Astrocyte (in vitro differentiated cells and primary cell): ENCODE results near the gene GRAMD1B. TPM values are rescaled to one million over a fixed set of nuclear protein-coding genes. Genes with fewer than 3 reads are reported as not detected.

Experiments
- DNase-seq: peaks from one replicate; pipeline ENCODE4 v3.0.0-alpha.2; 2010; ENCODE audit warnings: low read depth
- FAIRE-seq: peaks from 2 replicates; lab custom pipeline; 2011; peaks lifted over from hg19 to GRCh38; lab: Jason Lieb, UNC
- H2AFZ ChIP-seq: 2 replicates; pipeline ENCODE4 v1.6.0; 2012; ENCODE audit warnings: low read depth, low read length, inconsistent platforms
- H3K27ac ChIP-seq: 2 replicates; pipeline ENCODE4 v1.5.1; 2011; ENCODE audit warnings: low read depth, low read length, inconsistent platforms
- H3K27me3 ChIP-seq: 2 replicates; pipeline ENCODE4 v1.6.0; 2011; ENCODE audit warnings: low read length, inconsistent platforms; ENCODE audit not compliant: insufficient read depth
- H3K36me3 ChIP-seq: 2 replicates; pipeline ENCODE4 v1.5.1; 2011; ENCODE audit warnings: low read length, inconsistent platforms; ENCODE audit not compliant: insufficient read depth
- H3K4me1 ChIP-seq: 2 replicates; pipeline ENCODE4 v1.5.1; 2011; ENCODE audit warnings: low read length, inconsistent platforms; ENCODE audit not compliant: insufficient read depth
- H3K4me2 ChIP-seq: 2 replicates; pipeline ENCODE4 v1.6.0; 2012; ENCODE audit warnings: low read length, inconsistent platforms
- H3K4me3 ChIP-seq: 2 replicates; pipeline ENCODE4 v1.5.1; 2011; ENCODE audit warnings: low read depth, mild to moderate bottlenecking, low read length, inconsistent platforms; ENCODE audit not compliant: insufficient read depth
- H3K79me2 ChIP-seq: 2 replicates; pipeline ENCODE4 v1.6.0; 2012; ENCODE audit warnings: mild to moderate bottlenecking, low read length, inconsistent platforms; ENCODE audit not compliant: insufficient read depth
- H3K9ac ChIP-seq: 2 replicates; pipeline ENCODE4 v1.6.0; 2012; ENCODE audit warnings: mild to moderate bottlenecking, low read length, inconsistent platforms
- H3K9me3 ChIP-seq: 2 replicates; pipeline ENCODE4 v1.5.1; 2012; ENCODE audit warnings: low read depth, mild to moderate bottlenecking, low read length, inconsistent platforms; ENCODE audit not compliant: insufficient read depth
- H4K20me1 ChIP-seq: 2 replicates; pipeline ENCODE4 v1.6.0; 2012; ENCODE audit warnings: low read length, inconsistent platforms; ENCODE audit not compliant: insufficient read depth
- H3K27ac Mint-ChIP-seq: one replicate; pipeline ENCODE4 v1.8.0; 2021; ENCODE audit warnings: mild to moderate bottlenecking, mixed read lengths; ENCODE audit not compliant: unreplicated experiment
- H3K27me3 Mint-ChIP-seq: one replicate; pipeline ENCODE4 v1.8.0; 2021; ENCODE audit warnings: low read depth, mixed read lengths; ENCODE audit not compliant: unreplicated experiment
- H3K36me3 Mint-ChIP-seq: one replicate; pipeline ENCODE4 v1.8.0; 2021; ENCODE audit warnings: low read depth, mixed read lengths; ENCODE audit not compliant: unreplicated experiment
- H3K4me1 Mint-ChIP-seq: one replicate; pipeline ENCODE4 v1.8.0; 2021; ENCODE audit warnings: low read depth, mixed read lengths; ENCODE audit not compliant: unreplicated experiment
- H3K4me3 Mint-ChIP-seq: one replicate; pipeline ENCODE4 v1.8.0; 2021; ENCODE audit warnings: mild to moderate bottlenecking, moderate library complexity, mixed read lengths; ENCODE audit not compliant: unreplicated experiment
- H3K9me3 Mint-ChIP-seq: one replicate; pipeline ENCODE4 v1.8.0; 2021; ENCODE audit warnings: mild to moderate bottlenecking, mixed read lengths; ENCODE audit not compliant: unreplicated experiment
- EZH2 ChIP-seq: IDR thresholded peaks from 2 replicates; pipeline ENCODE4 v1.6.1; 2012; ENCODE audit warnings: mild to moderate bottlenecking, low read length, inconsistent platforms; ENCODE audit not compliant: insufficient read depth
- total RNA-seq: library from RNA; stranded (reverse); gene quantifications from 2 replicates; pipeline ENCODE4 v1.2.1, GENCODE V29; 2021
- TF ChIP-seq, protein P1 (sequence below): IDR thresholded peaks from 2 replicates; pipeline ENCODE4 v1.5.1; 2011; ENCODE audit warnings: low read depth, mild to moderate bottlenecking, inconsistent platforms, low read length, moderate library complexity; ENCODE audit not compliant: insufficient read depth

Gene GRAMD1B
- total RNA-seq, 1 donor from 2014 or later: 6.5 TPM

DNA sequence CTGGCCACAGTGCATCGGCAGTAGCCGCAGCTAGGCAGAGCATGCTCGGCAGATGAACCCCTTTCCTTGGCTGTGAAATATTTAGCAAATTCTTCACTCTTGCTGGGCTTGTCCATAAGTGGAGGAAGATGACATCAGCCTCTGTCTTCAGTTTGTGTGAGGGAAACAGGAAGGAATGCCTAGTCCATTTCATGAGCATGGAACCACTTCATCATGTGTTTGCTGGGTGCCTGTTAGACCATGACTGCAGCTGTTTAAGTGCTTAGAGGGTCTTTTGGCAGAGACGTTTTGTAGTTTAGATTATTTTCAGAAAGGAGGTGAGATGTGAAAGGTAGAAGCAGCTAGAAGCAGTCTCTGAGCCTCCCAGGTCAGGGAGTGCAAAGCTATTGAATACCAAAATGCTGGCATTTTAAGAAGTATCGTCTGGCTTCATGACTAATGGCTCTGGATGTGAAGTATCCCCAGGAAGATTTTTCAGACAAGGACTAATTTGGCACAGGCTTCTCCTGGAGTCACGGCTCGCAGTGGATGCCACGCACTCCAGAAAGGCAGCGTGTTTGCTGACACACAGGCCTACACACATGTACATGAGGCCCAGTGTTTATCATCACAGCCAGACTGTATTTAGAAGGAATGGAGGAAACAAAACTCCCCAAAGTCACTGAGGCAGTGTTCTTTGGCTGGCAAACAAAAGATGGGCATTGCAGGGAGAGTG is 43.1 kb upstream of the GRAMD1B start:
- no peaks in the 10 kb centered on the region for H3K36me3 Mint-ChIP-seq

DNA sequence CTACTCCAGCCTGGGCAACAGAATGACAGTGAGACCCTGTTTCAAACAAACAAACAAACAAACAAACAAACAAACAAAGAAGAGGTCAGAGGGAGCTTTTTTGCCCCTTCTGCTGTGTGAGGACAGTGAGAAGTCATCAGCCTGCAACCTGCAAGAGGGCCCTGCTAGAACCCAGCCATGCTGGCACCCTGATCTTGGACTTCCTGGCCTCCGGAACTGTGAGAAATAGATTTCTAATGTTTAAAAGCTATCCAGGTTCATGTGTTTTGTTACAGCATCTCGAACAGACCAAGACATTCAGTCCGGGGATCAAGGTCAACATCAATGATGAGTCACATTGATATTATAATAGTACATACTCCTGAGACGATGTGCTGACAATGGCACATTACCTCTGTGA is 41.4 kb upstream of the GRAMD1B start:
- Histone ChIP-seq H3K27ac (no peak overlapping the region), H4K20me1 (no peaks in the 10 kb centered on the region), H3K27me3 (peaks cover 5% of the 10 kb centered on the region), H2AFZ (no peak overlapping the region), H3K9me3 (no peaks in the 10 kb centered on the region), H3K4me2 (no peak overlapping the region), H3K9ac (no peak overlapping the region), H3K36me3 (no peaks in the 10 kb centered on the region), H3K4me3 (no peak overlapping the region), H3K79me2 (no peaks in the 10 kb centered on the region), H3K4me1 (no peaks in the 10 kb centered on the region)
- no peaks in the 10 kb centered on the region for H3K36me3 Mint-ChIP-seq
- TF ChIP-seq, protein P1, sequence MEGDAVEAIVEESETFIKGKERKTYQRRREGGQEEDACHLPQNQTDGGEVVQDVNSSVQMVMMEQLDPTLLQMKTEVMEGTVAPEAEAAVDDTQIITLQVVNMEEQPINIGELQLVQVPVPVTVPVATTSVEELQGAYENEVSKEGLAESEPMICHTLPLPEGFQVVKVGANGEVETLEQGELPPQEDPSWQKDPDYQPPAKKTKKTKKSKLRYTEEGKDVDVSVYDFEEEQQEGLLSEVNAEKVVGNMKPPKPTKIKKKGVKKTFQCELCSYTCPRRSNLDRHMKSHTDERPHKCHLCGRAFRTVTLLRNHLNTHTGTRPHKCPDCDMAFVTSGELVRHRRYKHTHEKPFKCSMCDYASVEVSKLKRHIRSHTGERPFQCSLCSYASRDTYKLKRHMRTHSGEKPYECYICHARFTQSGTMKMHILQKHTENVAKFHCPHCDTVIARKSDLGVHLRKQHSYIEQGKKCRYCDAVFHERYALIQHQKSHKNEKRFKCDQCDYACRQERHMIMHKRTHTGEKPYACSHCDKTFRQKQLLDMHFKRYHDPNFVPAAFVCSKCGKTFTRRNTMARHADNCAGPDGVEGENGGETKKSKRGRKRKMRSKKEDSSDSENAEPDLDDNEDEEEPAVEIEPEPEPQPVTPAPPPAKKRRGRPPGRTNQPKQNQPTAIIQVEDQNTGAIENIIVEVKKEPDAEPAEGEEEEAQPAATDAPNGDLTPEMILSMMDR: no peak
- TF ChIP-seq EZH2: no peak
- H3K4me1 Mint-ChIP-seq: no peaks in the 10 kb centered on the region
- FAIRE-seq (no peak), DNase-seq (no peak)
- H3K27me3 Mint-ChIP-seq: peaks cover 5% of the 10 kb centered on the region
- H3K9me3 Mint-ChIP-seq: no peaks in the 10 kb centered on the region
- H3K4me3 Mint-ChIP-seq: no peak overlapping the region
- no peak overlapping the region for H3K27ac Mint-ChIP-seq

More for the DNA sequence above, 43.1 kb upstream of the GRAMD1B start:
- FAIRE-seq: no peak
- no peaks in the 10 kb centered on the region for H3K27me3 ChIP-seq
- DNase-seq: peak; percentile 33
- Mint-ChIP-seq H3K27ac (no peak overlapping the region), H3K27me3 (peaks cover 6% of the 10 kb centered on the region), H3K9me3 (no peaks in the 10 kb centered on the region), H3K4me1 (no peaks in the 10 kb centered on the region), H3K4me3 (no peak overlapping the region)
- no peak overlapping the region for H3K9ac ChIP-seq
- no peak overlapping the region for H3K4me3 ChIP-seq
- no peaks in the 10 kb centered on the region for H3K9me3 ChIP-seq
- no peaks in the 10 kb centered on the region for H3K79me2 ChIP-seq
- no peaks in the 10 kb centered on the region for H3K36me3 ChIP-seq
- H3K4me2 ChIP-seq: no peak overlapping the region
- H4K20me1 ChIP-seq: no peaks in the 10 kb centered on the region
- no peaks in the 10 kb centered on the region for H3K4me1 ChIP-seq
- no peak overlapping the region for H3K27ac ChIP-seq
- TF ChIP-seq EZH2: no peak
- TF ChIP-seq, protein P1: no peak
- no peak overlapping the region for H2AFZ ChIP-seq

DNA sequence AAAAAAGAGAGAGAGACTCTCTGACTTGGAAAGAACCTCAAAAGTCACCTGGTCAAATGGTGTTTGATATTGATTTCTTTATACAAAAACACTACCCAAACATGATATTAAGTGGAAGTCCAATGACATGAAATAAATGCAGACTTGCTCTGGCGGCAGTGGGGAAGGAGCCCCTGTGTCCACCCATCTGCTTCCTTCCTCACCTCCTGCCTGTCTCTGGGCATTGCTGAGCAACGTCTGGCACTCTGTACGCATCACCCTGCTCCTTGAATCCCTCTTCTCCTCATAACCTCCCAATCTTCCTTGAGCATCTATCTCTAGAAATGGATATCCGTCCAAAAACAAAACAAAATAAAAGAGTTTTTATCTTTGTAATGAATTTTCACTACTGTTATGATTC is 39.9 kb upstream of the GRAMD1B start:
- no peak for TF ChIP-seq EZH2
- TF ChIP-seq, protein P1: no peak
- no peaks in the 10 kb centered on the region for H3K9me3 Mint-ChIP-seq
- Histone ChIP-seq H3K4me3 (no peak overlapping the region), H3K27ac (no peak overlapping the region), H2AFZ (no peak overlapping the region), H3K27me3 (peaks cover 9% of the 10 kb centered on the region), H4K20me1 (no peaks in the 10 kb centered on the region), H3K36me3 (no peaks in the 10 kb centered on the region), H3K79me2 (no peaks in the 10 kb centered on the region), H3K4me2 (no peak overlapping the region), H3K9ac (no peak overlapping the region), H3K4me1 (no peaks in the 10 kb centered on the region), H3K9me3 (no peaks in the 10 kb centered on the region)
- no peak for DNase-seq
- no peaks in the 10 kb centered on the region for H3K4me1 Mint-ChIP-seq
- H3K27me3 Mint-ChIP-seq: peaks cover 5% of the 10 kb centered on the region
- no peak overlapping the region for H3K4me3 Mint-ChIP-seq
- FAIRE-seq: no peak
- no peak overlapping the region for H3K27ac Mint-ChIP-seq
- H3K36me3 Mint-ChIP-seq: no peaks in the 10 kb centered on the region
